NT2/D1 (cell line): ENCODE measurements around the gene GRB10.

Source experiments
- SUZ12 ChIP-seq: IDR thresholded peaks from 2 replicates; pipeline ENCODE4 v1.6.1; 2011; ENCODE audit not compliant: insufficient read length, insufficient read depth; ENCODE audit errors: extremely low read depth
- YY1 ChIP-seq: IDR thresholded peaks from 2 replicates; pipeline ENCODE4 v1.6.1; 2011; ENCODE audit not compliant: insufficient read length, insufficient read depth

GRCh38 chr7:50688226-50688590 is 94.5 kb downstream of the GRB10 start:
- TF ChIP-seq YY1 (no peak), SUZ12 (no peak)
